ENCODE results near the gene NTN1. TPM values are rescaled to one million over a fixed set of nuclear protein-coding genes. Genes with fewer than 3 reads are reported as not detected.

Gene NTN1
- total RNA-seq, 2 experiments from 2014 or later: not detected

DNA sequence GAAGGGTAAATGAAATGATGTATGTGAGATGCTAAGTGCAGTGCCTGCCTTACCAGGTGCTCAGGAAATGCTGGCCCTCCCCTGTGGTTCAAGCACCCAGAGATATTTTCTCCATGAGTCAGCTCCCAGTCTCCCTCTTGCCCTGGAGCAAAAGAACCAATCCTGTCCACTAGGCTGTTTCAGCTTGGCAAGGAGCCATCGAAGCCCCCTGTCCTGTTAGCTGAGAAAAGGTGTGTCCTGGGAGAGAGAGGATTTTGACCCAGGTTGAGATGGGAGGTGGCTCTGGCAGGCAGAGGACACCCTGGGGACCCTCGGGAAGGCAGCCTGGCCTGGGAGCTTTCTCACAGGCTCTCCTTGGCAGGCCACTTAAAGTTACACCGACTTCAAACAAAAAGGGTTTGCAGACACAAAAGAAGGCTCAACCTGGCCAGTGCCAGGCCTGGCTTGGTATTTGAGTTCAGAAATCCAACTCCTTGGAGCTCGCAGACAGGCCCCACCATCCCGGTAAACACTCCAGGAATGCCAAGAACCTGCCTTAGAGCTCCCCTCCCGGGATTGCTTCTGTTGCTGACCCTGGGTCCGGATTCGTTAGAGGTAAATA, 29.6 kb downstream of the NTN1 start:
- Histone ChIP-seq H3K9me2 (ENCODE audit: insufficient read depth, low read length) (no peaks in the 10 kb centered on the region), H3K4me1 (ENCODE audit: insufficient read depth, low read length, poor library complexity, severe bottlenecking) (no peaks in the 10 kb centered on the region), H4K20me1 (ENCODE audit: insufficient read depth, low read length) (no peaks in the 10 kb centered on the region), H3K9me3 (ENCODE audit: low read length) (no peaks in the 10 kb centered on the region), H2AFZ (ENCODE audit: low read length) (no peak overlapping the region), H3K27ac (ENCODE audit: low read depth, low read length, poor library complexity, severe bottlenecking) (no peak overlapping the region), H3K4me2 (ENCODE audit: low read length) (no peak overlapping the region), H3K4me3 (ENCODE audit: low read depth, low read length, poor library complexity, severe bottlenecking) (no peak overlapping the region), H3K36me3 (ENCODE audit: insufficient read depth, low read length) (no peaks in the 10 kb centered on the region), H3K79me2 (ENCODE audit: insufficient read depth, low read depth, low read length) (no peaks in the 10 kb centered on the region)
- no TSS peak for BruUV-seq (replicated peaks)
- intact Hi-C loops (cut with micrococcal nuclease; ENCODE audit: unreplicated experiment): no loop called here
- POLR2A ChIA-PET: interaction anchor here (0.6 kb wide), 1 partner anchor 9 kb away, joined by 3 read pairs; no protein-coding TSS in a partner anchor
- DNase-seq (ENCODE audit: low spot score): no peak
- CTCF ChIA-PET (ENCODE audit: unreplicated experiment): no interaction called here
- no peak for TF ChIP-seq EZH2phosphoT487 (IDR thresholded peaks at IDR 0.05; ENCODE audit: borderline replicate concordance, low read depth, low read length)
- TF ChIP-seq, protein P1, sequence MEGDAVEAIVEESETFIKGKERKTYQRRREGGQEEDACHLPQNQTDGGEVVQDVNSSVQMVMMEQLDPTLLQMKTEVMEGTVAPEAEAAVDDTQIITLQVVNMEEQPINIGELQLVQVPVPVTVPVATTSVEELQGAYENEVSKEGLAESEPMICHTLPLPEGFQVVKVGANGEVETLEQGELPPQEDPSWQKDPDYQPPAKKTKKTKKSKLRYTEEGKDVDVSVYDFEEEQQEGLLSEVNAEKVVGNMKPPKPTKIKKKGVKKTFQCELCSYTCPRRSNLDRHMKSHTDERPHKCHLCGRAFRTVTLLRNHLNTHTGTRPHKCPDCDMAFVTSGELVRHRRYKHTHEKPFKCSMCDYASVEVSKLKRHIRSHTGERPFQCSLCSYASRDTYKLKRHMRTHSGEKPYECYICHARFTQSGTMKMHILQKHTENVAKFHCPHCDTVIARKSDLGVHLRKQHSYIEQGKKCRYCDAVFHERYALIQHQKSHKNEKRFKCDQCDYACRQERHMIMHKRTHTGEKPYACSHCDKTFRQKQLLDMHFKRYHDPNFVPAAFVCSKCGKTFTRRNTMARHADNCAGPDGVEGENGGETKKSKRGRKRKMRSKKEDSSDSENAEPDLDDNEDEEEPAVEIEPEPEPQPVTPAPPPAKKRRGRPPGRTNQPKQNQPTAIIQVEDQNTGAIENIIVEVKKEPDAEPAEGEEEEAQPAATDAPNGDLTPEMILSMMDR (conservative IDR thresholded peaks at IDR 0.05; ENCODE audit: low read length): no peak

DNA sequence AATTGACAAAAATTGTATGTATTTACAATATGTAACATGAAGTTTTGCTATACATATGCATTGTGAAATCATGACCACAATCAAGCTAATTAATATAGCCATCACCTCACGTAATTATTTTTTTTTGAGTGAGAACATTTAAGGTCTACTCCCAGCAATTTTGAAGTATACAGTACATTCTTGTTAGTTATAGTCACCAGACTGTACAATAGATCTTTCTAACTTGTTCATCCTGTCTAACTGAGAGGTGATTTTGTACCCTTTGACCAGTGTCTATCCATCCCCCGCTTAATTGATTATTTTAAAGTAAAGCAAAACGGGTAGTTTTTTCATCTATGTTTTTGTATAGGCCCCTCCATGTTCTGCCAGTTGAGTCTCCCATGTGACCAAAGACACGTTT, 30.3 kb downstream of the NTN1 start:
- Histone ChIP-seq H3K4me2 (ENCODE audit: low read length) (no peak overlapping the region), H4K20me1 (ENCODE audit: insufficient read depth, low read length) (no peaks in the 10 kb centered on the region), H2AFZ (ENCODE audit: low read length) (no peak overlapping the region), H3K9me2 (ENCODE audit: insufficient read depth, low read length) (no peaks in the 10 kb centered on the region), H3K79me2 (ENCODE audit: insufficient read depth, low read depth, low read length) (no peaks in the 10 kb centered on the region), H3K36me3 (ENCODE audit: insufficient read depth, low read length) (no peaks in the 10 kb centered on the region), H3K9me3 (ENCODE audit: low read length) (no peaks in the 10 kb centered on the region), H3K4me3 (ENCODE audit: low read depth, low read length, poor library complexity, severe bottlenecking) (no peak overlapping the region), H3K4me1 (ENCODE audit: insufficient read depth, low read length, poor library complexity, severe bottlenecking) (no peaks in the 10 kb centered on the region), H3K27ac (ENCODE audit: low read depth, low read length, poor library complexity, severe bottlenecking) (no peak overlapping the region)
- intact Hi-C loops (cut with micrococcal nuclease; ENCODE audit: unreplicated experiment): no loop called here
- ChIA-PET POLR2A (no interaction called here), CTCF (ENCODE audit: unreplicated experiment) (no interaction called here)
- TF ChIP-seq, protein P1 (conservative IDR thresholded peaks at IDR 0.05; ENCODE audit: low read length): no peak
- no peak for TF ChIP-seq EZH2phosphoT487 (IDR thresholded peaks at IDR 0.05; ENCODE audit: borderline replicate concordance, low read depth, low read length)
- BruUV-seq (replicated peaks): no TSS peak
- DNase-seq (ENCODE audit: low spot score): no peak

DNA sequence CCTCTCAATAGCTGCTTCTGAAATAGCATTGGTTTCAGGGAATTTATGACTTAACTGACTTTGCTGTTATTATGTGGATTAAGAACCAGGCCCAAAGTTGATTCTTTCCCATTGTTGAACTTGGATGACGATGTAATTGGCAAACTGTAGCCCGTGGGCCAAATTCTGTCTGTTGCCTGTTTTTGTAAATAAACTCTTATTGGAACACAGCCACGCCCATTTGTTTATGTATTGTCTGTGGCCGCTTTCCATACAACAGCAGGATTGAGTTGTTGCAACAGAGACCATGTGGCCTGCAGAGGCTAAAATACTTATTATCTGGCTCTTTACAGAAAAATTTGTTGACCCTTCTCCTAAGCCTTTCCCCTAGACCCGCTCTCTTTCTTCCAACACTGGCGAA, 31.6 kb downstream of the NTN1 start:
- no peak overlapping the region for H2AFZ ChIP-seq (ENCODE audit: low read length)
- DNase-seq (ENCODE audit: low spot score): no peak
- H4K20me1 ChIP-seq (ENCODE audit: insufficient read depth, low read length): no peaks in the 10 kb centered on the region
- TF ChIP-seq, protein P1 (conservative IDR thresholded peaks at IDR 0.05; ENCODE audit: low read length): no peak
- TF ChIP-seq EZH2phosphoT487 (IDR thresholded peaks at IDR 0.05; ENCODE audit: borderline replicate concordance, low read depth, low read length): no peak
- no peaks in the 10 kb centered on the region for H3K4me1 ChIP-seq (ENCODE audit: insufficient read depth, low read length, poor library complexity, severe bottlenecking)
- H3K4me2 ChIP-seq (ENCODE audit: low read length): no peak overlapping the region
- H3K79me2 ChIP-seq (ENCODE audit: insufficient read depth, low read depth, low read length): no peaks in the 10 kb centered on the region
- H3K4me3 ChIP-seq (ENCODE audit: low read depth, low read length, poor library complexity, severe bottlenecking): no peak overlapping the region
- no peak overlapping the region for H3K27ac ChIP-seq (ENCODE audit: low read depth, low read length, poor library complexity, severe bottlenecking)
- no peaks in the 10 kb centered on the region for H3K9me3 ChIP-seq (ENCODE audit: low read length)
- H3K36me3 ChIP-seq (ENCODE audit: insufficient read depth, low read length): no peaks in the 10 kb centered on the region
- BruUV-seq (replicated peaks): no TSS peak
- H3K9me2 ChIP-seq (ENCODE audit: insufficient read depth, low read length): no peaks in the 10 kb centered on the region
- ChIA-PET CTCF (ENCODE audit: unreplicated experiment) (no interaction called here), POLR2A (interaction anchor here (0.6 kb wide), 1 partner anchor 68 kb away, joined by 3 read pairs; no protein-coding TSS in a partner anchor)
- intact Hi-C loops (cut with micrococcal nuclease; ENCODE audit: unreplicated experiment): no loop called here

Measured in OCI-LY7 (cell line).